Measurements from ENCODE around the gene KREMEN1.

The KREMEN1 gene

DNA sequence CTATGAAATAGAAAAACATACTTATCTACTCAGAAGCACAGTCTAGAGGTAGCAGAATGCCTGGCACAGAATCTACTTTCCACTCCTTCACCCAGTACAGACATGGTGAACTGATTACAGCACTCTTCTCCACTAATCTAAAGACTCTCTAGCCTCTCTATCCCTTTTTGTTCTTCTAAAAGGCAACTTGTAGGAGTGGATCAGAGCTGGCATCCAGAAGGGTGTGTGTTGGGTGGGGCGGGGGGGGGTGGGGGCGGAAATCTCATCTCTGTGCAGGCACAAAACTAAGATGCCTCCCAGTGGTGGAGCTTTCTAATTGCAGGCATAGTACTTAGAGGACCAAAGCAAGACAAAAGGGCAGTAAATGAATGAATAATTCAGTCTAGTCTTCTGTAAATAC lies 121.3 kb downstream of the KREMEN1 start:
- DNase-seq: no peak

DNA sequence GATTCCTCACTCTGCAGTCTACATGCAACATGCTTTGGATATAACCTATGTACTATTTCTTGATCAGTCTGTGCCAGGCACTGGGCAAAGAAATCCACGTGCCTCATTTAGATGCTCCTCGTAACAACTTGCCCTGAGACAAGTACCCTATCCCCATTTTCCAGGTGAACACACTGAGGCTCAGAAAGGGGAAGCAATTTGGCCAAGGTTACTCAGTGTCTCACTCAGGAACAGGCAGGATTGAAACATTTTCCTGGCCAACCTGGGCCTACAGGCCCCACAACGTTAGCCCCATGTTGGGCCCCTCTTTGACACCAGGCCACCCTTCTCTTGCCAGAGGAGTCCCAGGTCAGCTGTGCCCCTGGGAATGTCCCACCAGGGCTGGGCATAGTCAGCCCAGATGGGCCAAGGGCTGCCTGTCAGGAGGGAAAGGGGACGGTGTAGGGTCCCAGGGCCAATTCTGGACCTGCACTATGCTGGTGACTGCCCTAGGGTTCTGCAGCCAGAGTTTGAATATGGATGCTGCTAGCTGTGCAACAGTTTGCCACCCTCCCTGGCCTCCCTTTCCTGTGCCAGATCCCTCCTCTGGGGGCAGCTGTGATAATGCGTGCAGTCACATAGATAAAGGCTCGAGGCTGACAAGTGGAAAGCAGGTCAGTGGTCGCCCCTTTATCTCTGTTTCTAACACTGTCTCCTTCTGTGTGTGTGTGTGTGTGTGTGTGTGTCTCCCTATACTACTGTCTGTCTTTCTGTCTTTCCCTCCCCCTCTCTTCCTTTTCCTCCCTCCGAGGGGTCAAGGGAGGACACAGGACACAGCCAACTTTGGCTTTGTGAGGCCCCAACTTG lies 122.5 kb downstream of the KREMEN1 start:
- DNase-seq: no peak

DNA sequence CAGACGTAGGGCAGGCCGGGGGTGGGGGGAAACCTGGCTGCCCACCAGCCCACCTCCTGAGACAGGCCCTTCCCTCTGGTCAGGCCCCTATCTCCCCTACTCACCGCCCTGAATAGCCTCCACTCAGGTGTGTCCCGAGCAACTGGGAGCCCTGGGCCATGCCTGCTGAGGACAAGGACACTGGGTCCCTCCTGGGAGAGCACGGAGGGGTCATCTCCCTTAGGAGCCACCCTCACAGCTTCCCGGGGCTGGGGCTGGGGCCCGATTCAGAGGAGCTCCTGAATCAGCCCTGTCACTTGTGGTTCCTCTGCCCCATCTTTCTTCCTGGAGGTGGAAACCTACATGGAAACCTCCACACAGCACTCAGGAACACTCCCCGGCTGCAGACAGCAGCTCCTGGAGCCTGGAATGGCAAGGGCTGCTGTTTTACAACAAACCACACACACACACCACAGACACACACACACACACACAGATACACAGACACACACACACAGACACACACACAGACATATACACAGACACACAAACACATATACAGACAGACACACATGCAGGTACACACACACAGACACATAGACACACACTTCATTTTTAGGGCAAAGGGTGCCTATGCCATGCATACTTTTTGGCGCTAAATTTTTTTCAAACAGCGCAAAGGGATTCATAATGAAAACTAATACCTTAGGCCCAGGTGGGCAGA lies 123.3 kb downstream of the KREMEN1 start:
- no peak for DNase-seq

DNA sequence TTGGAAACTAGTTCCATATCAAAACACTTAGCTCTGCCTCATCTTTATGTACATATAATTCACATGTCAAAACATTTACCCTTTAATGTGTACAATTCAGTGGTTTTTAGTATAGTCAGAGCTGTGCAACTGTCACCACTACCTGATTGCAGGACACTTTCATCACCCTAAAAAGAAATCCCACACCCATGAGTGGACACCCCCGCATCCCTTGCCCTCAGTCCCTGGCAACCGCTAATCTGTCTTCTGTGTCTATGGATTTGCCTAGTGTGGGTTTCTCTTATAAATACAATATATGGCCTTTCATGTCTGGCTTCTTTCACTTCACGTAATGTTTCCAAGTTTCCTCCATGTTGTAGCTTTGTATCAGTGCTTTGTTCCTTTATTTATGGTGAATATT lies 124.3 kb downstream of the KREMEN1 start:
- DNase-seq: no peak

DNA sequence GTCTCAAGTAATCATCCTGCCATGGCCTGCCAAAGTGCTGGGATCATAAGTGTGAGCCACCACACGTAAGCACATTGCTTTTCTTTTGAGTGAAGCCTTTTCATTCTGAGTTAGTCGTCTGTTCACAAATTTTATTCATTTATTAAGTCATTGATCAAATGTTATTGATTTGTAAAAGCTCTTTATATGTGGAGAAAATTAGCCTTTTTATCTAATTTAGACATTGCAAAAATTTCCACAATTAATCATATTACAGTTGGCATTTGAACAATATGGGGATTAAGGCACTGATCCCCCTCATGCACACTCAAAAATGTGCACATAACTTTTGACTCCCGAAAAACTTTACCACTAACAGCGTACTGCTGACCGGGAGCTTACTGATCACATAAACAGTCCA lies 125.4 kb downstream of the KREMEN1 start:
- no peak for DNase-seq

DNA sequence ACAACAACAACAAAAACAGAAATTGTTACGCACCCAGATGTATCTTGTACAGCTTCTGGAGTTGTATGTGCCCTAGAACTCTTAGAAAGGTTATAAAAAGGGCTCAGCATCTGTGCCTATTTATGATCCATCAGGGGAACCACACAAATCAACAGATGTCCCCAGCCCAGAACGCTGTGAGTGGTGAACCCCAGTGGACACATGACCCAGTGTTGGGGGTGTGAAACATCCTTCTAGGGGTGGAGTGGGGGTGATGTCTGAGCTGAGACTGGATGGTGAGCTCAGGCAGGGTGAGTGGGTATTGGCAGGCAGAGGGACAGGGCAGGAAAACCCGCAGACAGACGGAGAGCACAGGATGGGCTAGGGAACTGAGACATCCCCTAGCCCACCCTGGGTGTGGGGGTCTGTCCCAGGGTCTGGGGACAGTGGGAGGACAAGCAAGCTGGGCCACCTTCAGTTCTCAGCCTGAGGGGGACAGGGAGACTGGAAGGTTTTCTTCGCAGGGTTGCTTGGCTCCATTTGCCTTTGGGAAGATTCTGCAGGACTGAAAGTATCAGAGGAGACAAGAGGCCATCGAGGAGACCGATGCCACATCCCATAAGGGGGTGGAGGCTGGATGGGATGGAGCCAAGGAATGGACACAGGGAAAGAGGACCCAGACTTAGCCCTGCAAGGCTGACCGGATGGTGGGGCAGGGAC lies 127.0 kb downstream of the KREMEN1 start:
- no peak for DNase-seq

DNA sequence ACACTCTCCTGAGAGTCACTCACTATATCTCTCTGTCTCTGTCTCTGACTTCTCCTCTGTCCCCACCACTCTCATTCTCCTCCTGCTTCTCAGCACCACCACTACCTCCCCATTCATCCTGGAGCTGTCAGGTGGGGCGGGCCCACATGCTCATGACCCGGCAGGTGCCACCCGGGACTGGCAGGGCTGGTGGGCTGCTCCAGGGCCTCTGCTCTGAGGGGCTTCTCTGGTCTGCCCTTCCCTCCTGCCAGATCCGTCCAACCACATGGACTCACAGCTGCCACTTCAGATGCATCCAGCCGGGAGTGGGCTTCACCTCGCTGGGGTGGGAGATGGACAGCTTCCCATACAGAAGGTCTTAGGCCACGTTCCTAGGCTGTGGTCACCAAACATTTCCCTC lies 128.1 kb downstream of the KREMEN1 start:
- DNase-seq: no peak

DNA sequence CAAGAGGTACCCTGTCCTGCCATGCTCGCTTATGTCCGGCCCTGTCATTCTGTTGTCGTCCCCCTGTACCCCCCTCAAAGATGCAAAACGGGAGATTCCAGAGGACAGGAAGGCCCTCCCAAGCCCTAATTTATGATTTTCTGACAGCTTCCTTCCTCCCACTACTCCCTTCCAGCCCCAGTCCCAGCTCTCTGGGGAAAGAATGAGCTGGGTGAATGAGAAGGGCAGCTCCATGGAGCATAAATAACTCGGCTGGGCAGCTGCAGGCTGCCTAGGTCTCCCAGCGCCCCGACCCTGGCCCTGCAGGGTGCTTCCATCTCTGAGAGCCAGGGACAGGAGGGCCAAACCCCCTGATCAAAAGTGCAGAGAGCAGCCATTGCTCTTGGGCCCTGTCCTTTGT lies 128.9 kb downstream of the KREMEN1 start:
- DNase-seq: no peak

DNA sequence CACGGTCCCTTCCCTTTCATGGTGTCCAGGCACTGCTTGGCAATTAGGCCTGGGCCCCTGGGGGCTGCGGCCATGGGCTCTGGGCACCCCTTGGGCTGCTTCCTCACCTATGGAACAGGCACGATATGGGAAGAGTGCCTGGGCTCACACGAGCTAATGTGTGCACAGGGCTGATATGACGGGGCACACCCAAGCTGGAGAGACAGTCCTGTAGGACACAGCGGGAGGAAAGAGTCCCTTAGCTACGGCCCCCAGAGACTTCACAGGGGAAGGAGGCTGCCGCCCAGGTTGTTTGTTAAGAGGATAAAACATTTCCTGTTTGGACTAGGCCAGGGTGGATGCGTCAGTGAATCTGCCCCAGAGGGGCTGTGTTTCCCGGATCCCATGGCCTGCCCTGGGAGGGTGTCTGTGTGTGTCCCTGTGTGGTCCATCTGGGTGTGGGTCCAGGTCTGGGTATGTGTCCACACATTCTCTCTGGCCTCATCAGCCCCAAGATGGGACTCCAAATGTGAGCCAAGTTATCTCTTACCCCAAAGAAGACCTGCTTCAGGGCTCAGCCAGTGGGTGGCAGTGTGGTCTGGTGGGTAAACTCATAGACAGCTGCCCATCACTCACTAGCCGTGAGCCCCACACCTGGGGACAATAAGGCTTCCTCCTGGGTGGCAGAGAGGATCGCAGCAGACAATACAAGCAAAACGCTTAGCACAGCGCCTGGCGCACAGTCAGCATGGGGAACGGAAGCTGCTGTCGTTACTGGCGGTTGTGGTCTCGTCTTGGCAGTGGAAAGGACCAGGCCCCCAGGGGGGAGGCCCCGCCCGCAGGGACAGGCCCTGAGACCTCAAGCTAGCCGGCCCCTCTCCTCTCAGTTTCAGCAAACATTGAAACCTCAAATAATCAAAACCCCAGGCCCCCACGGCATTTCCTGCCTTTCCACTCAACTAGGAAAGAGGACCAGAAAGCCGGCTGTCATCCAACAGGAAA lies 129.7 kb downstream of the KREMEN1 start:
- DNase-seq: peak; percentile 89

DNA sequence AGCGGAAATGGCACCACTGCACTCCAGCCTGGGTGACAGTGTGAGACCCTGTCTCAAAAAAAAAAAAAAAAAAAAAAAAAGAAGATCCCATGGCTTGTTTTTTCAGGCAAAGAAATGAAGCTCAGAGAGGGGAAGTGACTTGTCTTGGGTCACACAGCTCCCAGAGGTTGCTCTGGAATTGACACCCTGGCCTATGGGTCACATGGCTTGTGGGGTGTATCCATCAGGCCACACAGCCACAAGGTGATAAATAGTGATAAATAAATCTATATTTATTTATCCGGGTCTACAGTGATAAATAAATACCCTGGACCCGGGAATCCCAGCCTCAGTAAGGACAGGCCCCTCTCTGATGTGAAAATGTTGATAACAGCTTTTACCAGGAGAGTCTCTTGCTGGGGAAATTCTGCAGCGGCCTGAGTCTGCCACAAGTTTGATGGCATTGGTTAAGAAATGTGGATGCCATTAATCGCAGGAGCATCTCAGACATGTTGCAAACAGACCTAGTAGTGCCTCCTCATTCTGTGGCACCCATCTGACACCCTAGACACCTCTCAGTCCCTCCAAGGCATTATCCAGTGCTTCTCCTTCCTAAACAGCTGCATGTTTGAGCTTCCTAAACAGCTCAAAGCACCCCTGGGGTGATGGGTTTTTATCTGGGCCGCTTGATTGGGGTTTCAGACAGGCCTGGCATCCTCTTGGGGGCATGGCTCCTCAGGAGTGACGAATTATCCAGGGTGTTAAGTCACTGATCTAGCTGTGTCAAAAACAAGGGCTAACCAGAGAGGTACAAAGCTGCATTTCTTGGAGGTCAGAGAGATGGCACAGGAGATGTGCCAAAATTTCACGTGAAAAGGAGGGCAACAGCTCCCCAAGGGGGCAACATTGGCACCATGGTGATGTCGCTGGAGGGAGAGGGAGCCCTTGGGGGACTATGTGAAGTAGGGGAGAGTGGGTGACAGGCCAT lies 130.9 kb downstream of the KREMEN1 start:
- DNase-seq: no peak

DNA sequence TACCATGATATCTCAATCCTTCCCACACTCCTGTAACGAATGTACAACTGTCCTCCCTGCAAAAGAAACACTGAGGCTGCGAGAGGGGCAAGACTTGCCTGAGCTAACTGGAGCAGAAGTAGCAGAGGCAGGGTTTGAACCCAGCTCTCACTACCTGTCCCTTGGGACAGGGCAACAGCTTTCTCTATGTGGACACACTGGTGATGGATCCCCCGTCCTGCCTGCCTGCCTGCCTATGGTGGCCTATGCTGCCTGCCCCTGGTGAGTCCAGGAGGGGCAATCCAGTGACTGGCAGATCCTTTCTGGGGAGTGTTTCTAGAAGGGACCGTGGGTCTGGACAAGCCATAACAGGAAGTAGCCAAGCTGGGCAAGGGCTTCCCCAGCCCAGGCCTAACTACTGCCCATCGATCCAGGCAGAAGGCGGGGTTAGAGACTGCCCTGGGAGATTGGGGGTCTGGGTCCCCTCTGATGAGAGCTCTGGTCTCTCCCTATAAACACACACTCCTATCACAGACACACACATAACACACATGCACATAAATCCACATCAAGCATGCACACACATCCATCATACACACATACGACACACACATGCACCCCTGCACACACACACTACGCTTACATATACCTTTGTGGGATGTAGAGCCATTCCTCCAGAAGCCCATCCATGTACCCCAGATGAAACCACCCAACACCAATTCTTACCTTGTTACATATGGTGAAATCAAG lies 131.8 kb downstream of the KREMEN1 start:
- no peak for DNase-seq

DNA sequence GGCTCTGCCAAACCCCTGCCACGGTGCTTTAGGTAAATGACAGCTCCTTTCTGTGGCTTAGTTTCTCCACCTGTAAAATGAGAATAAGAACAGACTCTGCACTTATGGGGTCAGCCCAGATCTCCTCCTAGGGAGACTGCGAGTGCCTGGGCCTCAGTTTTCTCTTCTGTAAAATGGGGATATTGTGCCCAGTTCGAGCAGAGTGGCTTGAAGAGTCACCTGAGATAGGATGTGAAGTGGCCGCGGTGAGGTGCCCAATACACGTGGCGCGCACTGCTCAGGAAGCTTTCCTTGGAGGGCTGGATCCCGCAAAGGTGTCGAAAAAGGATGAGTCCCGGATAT lies 132.4 kb downstream of the KREMEN1 start:
- DNase-seq: no peak

DNA sequence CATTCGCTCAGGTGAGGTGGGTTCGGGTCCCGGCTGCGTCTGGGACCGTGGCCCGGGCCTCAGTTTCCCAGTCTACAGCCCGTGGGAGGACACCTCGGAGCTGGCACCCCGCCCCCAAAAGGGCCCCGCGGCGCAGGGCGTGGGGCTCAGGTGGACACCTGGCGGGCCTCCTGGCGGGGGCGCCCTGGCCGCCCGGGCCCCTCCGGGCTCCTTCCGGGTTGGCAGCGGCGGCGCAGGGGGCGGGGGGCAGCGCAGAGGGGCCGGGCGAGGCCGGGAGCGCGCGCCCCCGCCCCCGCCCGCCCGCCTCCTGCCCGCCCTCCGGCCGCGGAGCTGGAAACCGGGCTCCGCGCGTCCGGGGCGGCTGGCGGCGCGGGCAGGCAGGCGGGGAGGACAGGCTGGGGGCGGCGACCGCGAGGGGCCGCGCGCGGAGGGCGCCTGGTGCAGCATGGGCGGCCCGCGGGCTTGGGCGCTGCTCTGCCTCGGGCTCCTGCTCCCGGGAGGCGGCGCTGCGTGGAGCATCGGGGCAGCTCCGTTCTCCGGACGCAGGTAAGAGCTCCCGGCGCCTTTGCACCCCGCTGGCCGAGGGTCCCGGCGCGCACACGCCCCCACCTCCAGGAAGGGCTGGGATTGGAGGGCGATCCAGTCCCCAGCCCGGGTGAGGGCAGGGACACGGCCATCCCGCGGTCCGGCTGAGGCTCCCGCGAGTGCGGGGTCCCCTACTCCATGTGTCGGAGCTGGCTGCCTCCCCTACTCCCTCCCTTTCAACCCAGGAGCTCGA lies 132.9 kb downstream of the KREMEN1 start, which contains the start of gene EMID1:
EMID1 (plus strand) TSS at position 303 of the 778 bp plus-strand sequence; CDS start at position 446, 143 bp downstream.
- peak; percentile 23 for DNase-seq

DNA sequence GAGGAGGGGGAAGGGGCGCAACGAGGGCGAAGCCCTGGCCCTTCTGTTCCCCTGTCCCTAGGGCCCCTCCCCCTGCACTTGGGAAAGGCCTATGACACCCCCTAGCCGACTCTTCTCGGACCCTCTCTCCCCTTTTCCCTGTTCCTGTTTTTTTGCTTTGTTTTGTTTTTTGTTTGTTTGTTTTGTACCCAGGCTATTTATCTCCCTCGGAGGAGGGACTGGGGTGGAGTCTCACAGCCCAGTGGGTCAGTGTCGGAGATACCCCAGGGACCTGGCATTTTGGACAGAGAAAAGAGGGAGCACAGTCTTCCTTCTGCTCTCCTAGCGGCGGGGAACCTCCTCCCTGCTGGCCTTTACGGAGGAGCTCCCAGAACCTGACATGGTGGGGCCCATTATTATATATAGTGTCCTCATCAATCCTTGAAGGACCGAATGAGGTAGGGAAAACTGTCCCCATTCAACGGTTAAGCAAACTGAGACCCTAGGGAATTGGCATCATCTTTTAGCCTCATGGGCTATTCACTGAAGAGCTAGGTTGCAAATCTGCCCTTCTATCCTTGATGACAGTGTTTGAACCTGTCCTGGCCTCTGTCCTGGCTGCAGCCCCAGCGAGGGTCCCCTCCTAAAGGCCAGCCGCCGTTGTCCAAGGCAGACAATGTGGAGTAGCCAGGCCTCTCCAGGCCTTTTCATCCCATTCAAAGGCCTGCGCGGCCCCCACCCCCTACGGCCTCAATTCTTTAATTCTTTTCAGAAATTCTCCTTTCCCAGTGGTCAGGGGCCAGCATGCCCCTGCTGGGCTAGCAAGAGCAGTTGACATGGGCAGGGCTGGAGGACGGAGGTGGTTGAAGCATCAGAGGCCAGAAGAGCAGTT lies 133.8 kb downstream of the KREMEN1 start:
- no peak for DNase-seq

DNA sequence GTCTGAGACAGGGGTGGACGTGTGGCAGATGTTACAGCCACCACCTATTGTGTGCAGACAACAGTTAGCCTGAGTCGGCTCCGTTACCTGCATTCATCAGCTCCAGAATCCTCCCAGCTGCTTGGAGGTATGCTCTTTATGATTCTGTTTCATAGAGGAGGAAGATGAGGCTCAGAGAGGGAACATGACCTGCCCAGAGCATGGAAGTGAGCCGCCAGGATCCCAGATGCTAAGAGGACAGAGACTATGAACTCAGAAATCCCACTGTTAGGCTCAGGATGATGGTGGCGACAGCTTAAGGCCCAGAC lies 134.4 kb downstream of the KREMEN1 start:
- no peak for DNase-seq

DNA sequence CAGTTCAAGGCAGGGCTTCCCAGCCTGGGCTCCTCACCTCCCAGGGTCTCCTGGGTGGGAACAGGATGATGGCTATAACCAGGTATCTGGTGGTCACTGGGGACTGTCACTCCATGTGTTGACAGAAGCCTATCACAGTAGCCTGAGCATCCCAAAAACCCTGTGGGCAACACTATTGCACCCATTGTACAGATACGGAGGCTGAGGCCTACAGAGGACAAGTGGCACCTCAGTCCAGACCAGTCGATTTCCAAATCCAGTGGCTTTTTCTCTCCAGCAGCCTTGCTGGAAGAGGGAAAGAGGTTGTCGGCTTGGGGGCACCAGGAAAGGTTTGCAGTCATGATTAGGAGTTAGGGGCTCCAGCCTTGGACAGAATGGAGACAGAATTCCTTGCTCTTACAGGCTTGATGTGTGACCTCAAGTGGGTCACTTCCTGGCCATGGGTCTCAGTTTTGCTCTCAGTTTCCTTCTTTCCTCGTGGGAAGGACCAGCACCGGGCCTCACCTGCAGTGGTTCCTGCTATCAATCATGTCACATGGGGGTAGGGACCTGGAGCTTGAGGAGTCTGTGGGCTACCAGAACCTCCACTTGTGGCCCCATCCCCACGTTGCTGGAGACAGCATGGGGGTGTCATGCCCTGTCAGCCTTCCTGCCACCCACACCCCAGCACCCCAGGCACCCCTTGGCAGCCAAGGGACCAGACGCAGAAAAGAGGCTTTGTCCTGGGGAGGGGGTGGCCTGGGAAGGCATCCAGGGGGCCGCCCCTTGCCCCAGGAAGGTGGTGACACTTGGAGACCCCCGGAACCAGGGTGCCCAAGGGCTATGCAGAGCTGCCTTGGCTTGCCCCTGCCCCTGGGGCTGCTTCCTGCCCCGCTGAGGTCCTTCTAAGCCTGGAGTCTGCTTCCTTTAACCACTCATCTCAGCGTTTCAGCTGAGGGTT lies 135.0 kb downstream of the KREMEN1 start:
- DNase-seq: no peak

DNA sequence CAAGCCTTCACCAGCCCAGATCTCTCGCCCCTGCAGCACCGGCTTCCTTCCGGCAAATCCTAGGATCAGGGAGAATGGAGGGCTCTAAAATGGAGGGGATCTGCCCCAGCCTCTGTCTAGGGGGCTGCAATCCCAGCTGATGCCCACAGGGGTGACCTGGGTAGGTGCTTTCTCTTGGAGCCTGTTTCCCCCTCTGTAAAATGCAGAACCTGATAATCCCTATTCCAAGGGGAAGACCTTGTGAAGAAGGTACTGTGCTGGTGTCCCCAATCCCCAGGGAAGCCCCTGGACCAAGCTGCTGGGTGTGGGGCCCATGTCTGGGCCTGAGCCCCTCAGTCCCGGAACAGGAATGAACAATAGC lies 135.6 kb downstream of the KREMEN1 start:
- DNase-seq: no peak
